Cardiac muscle cell (in vitro differentiated cells and primary cell): ENCODE measurements around the gene TAF4B. TPM values are rescaled to one million over a fixed set of nuclear protein-coding genes. Genes with fewer than 3 reads are reported as not detected.

Experiments
- DNase-seq, 2 donors: peaks; one replicate each; pipeline versions ENCODE4 v3.0.0 to v3.0.0-alpha.2; 2010 to 2017; ENCODE audit warnings: low read depth in 1 of 2, low spot score in 1 of 2
- H3K27ac ChIP-seq: fragments of 200-600 bp; sonication (generic); 2 replicates; pipeline ENCODE4 v1.5.1; 2016
- H3K27me3 ChIP-seq: fragments of 200-600 bp; sonication (generic); 2 replicates; pipeline ENCODE4 v1.6.0; 2016; ENCODE audit warnings: control low read depth
- H3K36me3 ChIP-seq: fragments of 200-600 bp; sonication (generic); 2 replicates; pipeline ENCODE4 v1.5.1; 2016; ENCODE audit warnings: control low read depth
- H3K4me1 ChIP-seq: fragments of 200-600 bp; sonication (generic); 2 replicates; pipeline ENCODE4 v1.8.1; 2017; ENCODE audit warnings: low read depth, mild to moderate bottlenecking, mixed run types
- H3K4me3 ChIP-seq: fragments of 200-600 bp; sonication (generic); 2 replicates; pipeline ENCODE4 v1.5.1; 2016; ENCODE audit warnings: mild to moderate bottlenecking
- H3K9me3 ChIP-seq: fragments of 200-600 bp; sonication (generic); 2 replicates; pipeline ENCODE4 v1.5.1; 2017; ENCODE audit warnings: low read depth, mild to moderate bottlenecking, control low read depth
- CTCF ChIP-seq: IDR thresholded peaks from 2 replicates; pipeline ENCODE4 v1.5.1; 2012; ENCODE audit warnings: low read depth, mild to moderate bottlenecking, low read length
- polyA plus RNA-seq: library from polyadenylated mRNA; unstranded; fragments of >200 nt; fragmentation: Nextera tagmentation; extraction: Ambion mirVana; gene quantifications from 2 replicates; pipeline ENCODE4 v1.2.1, GENCODE V29; 2016
- total RNA-seq: library from RNA; depleted of rRNA; stranded (reverse); fragments of >200 nt; gene quantifications from 2 replicates; pipeline ENCODE4 v1.2.3, GENCODE V29; 2016

TAF4B gene
- total and polyA plus RNA-seq, 2 experiments from 2014 or later = 1.5 to 8.2 TPM

- DNase-seq = no peak
- H3K4me3 ChIP-seq = no peak overlapping the region
- no peak for TF ChIP-seq CTCF
- no peaks in the 10 kb centered on the region for H3K4me1 ChIP-seq
- H3K27ac ChIP-seq = no peak overlapping the region
- H3K36me3 ChIP-seq = no peaks in the 10 kb centered on the region
- no peaks in the 10 kb centered on the region for H3K9me3 ChIP-seq
- no peaks in the 10 kb centered on the region for H3K27me3 ChIP-seq
These were observed 18.3 kb upstream of the TAF4B start for GRCh38 chr18:26207937-26208336.

GRCh38 chr18:26208977-26209376, 17.3 kb upstream of the TAF4B start:
- DNase-seq = no peak
- no peak for TF ChIP-seq CTCF
- no peak overlapping the region for H3K4me3 ChIP-seq
- no peaks in the 10 kb centered on the region for H3K4me1 ChIP-seq
- no peaks in the 10 kb centered on the region for H3K9me3 ChIP-seq
- no peaks in the 10 kb centered on the region for H3K36me3 ChIP-seq
- H3K27ac ChIP-seq = no peak overlapping the region
- H3K27me3 ChIP-seq = no peaks in the 10 kb centered on the region

GRCh38 chr18:26210147-26210546, 16.1 kb upstream of the TAF4B start:
- Histone ChIP-seq H3K4me1 (no peaks in the 10 kb centered on the region), H3K27ac (no peak overlapping the region), H3K36me3 (no peaks in the 10 kb centered on the region), H3K4me3 (no peak overlapping the region), H3K9me3 (no peaks in the 10 kb centered on the region), H3K27me3 (no peaks in the 10 kb centered on the region)
- DNase-seq = no peak
- TF ChIP-seq CTCF = no peak

- TF ChIP-seq CTCF = no peak
- no peaks in the 10 kb centered on the region for H3K9me3 ChIP-seq
- no peaks in the 10 kb centered on the region for H3K27me3 ChIP-seq
- H3K4me3 ChIP-seq = no peak overlapping the region
- no peak for DNase-seq
- no peak overlapping the region for H3K27ac ChIP-seq
- no peaks in the 10 kb centered on the region for H3K4me1 ChIP-seq
- H3K36me3 ChIP-seq = no peaks in the 10 kb centered on the region
These were observed 10.8 kb upstream of the TAF4B start for GRCh38 chr18:26215247-26215970.

GRCh38 chr18:26225022-26225693, 1.1 kb upstream of the TAF4B start:
- Histone ChIP-seq H3K27me3 (no peaks in the 10 kb centered on the region), H3K9me3 (no peaks in the 10 kb centered on the region), H3K36me3 (no peaks in the 10 kb centered on the region), H3K4me1 (no peaks in the 10 kb centered on the region), H3K27ac (no peak overlapping the region), H3K4me3 (no peak overlapping the region)
- no peak for TF ChIP-seq CTCF
- DNase-seq = no peak
